ENCODE measurements around the gene IL27RA. TPM values are rescaled to one million over a fixed set of nuclear protein-coding genes. Genes with fewer than 3 reads are reported as not detected.

Gene IL27RA
- total and polyA plus RNA-seq, 10 donors: 12.8 to 28.7 (median 16.8) TPM

DNA sequence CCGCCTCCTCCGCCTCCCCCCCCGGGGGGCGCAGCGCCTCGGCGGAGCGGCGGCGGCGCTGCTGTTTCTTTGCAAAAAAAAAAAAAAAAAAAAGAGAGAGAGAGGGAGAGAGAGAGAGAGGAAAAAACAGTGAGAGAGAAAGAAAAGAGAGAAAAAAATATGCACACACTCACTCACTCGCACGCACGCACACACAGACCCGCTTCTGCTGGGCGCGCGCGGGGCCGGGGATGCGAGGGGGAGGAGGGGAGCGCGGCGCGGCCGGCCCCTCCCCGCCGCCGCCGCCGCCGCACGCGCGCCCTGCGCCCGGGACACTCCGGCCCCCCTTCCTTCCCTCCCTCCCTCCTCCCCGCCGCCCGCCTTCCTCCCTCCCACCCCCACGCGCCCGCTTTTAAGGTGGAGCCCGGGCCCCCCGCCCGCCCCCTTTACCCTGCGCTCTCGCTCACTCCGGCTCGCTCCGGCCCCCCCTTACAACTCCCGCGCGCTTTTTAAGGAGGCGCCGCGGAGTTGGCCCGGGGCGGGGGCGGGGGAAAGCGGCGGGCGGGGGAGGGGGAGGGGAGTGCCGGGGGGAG lies 59.0 kb downstream of the IL27RA start, which contains the start of gene SAMD1:
TSS of gene SAMD1 (minus strand) at position 243 of the 572 bp plus-strand sequence.
- H3K4me3 ChIP-seq: peak within 1 kb of the TSS; percentile 76 to 96 (median 85)
- H3K27ac ChIP-seq: peak within 1 kb of the TSS; percentile 93 to 99 (median 96)
- intact Hi-C loops (cut with DNase I; ENCODE audit: low total_unique reads): no loop called here
- H3K36me3 ChIP-seq: peaks cover 0 to 33% (median 6%) of the 10 kb centered on the region in 6 donors
- H3K4me1 ChIP-seq: peaks cover 0 to 38% (median 23%) of the 10 kb centered on the region in 6 donors
- peaks cover 0 to 14% (median 11%) of the 10 kb centered on the region in 8 donors for H3K9me3 ChIP-seq
- 0 to 1% (median 0%) methylated on average over 8 to 51 of the region's 65 CpGs for WGBS, 5 donors
- no peaks in the 10 kb centered on the region for H3K27me3 ChIP-seq (replicated peaks in 1 of 7)
- TF ChIP-seq POLR2AphosphoS5 (IDR thresholded peaks at IDR 0.05): no peak
- TF ChIP-seq, protein P1, sequence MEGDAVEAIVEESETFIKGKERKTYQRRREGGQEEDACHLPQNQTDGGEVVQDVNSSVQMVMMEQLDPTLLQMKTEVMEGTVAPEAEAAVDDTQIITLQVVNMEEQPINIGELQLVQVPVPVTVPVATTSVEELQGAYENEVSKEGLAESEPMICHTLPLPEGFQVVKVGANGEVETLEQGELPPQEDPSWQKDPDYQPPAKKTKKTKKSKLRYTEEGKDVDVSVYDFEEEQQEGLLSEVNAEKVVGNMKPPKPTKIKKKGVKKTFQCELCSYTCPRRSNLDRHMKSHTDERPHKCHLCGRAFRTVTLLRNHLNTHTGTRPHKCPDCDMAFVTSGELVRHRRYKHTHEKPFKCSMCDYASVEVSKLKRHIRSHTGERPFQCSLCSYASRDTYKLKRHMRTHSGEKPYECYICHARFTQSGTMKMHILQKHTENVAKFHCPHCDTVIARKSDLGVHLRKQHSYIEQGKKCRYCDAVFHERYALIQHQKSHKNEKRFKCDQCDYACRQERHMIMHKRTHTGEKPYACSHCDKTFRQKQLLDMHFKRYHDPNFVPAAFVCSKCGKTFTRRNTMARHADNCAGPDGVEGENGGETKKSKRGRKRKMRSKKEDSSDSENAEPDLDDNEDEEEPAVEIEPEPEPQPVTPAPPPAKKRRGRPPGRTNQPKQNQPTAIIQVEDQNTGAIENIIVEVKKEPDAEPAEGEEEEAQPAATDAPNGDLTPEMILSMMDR (IDR thresholded peaks at IDR 0.05 in 8 of 11, conservative IDR thresholded peaks at IDR 0.05 in 3 of 11): no peak
- TF ChIP-seq POLR2A (IDR thresholded peaks at IDR 0.05): no peak
- DNase-seq: peak; percentile 95

DNA sequence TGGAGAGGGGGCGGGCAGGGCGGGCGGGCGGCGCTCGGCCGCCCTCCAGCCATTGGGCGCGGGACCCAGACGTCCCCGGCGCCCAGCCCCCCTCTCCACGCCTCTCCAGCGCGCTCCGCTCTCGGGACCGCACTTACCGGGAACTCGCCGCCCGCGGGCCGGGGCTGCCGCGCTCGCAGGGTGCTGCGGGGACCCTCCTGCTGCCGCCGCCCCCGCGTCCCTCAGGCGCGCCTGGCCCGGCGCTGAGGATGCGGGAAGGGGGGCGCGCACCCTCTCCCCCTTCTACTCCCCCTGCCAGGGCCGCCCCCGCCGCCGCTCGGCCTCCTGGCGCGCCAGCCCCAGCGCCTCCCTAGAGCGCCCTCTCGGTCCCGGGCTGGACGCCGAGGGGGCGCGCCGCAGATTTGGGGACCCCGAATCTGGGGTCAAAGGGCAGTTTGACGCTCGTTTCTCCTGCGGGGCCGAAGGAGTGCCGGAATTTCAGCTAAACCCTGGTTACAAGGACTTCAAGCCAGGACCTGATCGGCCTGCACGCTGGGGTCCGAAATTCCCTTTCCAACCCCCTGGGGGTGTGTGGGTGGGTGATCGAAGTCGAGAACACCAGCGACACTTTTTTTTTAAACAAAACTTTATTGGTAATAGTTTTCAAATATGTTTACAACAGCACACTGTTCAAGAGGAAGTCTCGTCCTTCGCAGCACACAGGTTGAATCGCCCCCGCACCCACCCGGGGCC lies 59.7 kb downstream of the IL27RA start:
- H3K27ac ChIP-seq: peak overlapping the region; percentile 93 to 99 (median 96)
- peaks cover 0 to 14% (median 11%) of the 10 kb centered on the region in 8 donors for H3K9me3 ChIP-seq
- intact Hi-C loops (cut with DNase I; ENCODE audit: low total_unique reads): no loop called here
- TF ChIP-seq, protein P1 (IDR thresholded peaks at IDR 0.05 in 8 of 11, conservative IDR thresholded peaks at IDR 0.05 in 3 of 11): peak in 8 of 11 experiments; percentile 6 to 49 (median 30)
- TF ChIP-seq POLR2AphosphoS5 (IDR thresholded peaks at IDR 0.05) (peak; percentile 82 to 87 (median 86)), POLR2A (IDR thresholded peaks at IDR 0.05) (peak in 2 of 3 donors; percentile 65 to 84)
- no peaks in the 10 kb centered on the region for H3K27me3 ChIP-seq (replicated peaks in 1 of 7)
- 0 to 1% (median 1%) methylated on average over 16 to 59 of the region's 72 CpGs for WGBS, 5 donors
- H3K36me3 ChIP-seq: peaks cover 0 to 40% (median 7%) of the 10 kb centered on the region in 6 donors
- DNase-seq: peak; percentile 95
- H3K4me1 ChIP-seq: peaks cover 0 to 40% (median 23%) of the 10 kb centered on the region in 6 donors
- H3K4me3 ChIP-seq: peak overlapping the region; percentile 76 to 96 (median 85)

DNA sequence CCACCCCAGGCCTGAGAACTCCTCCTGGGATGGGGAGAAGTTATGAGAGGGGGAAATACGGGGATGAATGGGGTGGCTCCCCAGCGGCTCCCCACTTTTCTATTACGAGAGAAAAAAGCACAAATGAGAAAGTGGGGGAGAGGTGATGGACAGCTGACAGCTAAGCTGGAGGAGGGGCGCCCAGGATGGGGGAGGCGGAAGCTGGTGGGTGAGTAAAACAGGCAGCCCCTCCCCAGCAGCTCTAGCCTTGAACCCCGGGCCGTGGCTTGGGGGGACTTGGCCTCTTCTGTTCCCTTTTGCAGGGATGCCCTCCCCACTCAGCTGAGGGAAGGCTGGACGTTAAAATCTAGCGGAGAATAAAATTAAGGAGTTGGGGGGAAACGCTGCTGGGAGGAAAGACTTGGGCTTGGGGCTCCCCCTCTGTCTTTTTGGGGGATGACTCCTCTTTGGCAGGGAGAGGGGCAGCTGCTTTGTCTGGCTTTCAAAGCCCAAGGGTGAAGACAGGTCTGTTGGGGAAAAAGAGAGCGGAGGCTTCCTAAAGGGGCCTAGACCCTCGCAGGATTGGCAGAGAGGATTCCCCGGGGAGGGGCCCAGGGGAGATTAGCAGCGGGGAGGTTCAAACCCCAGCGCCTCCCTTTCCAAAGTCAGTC lies 60.4 kb downstream of the IL27RA start:
- Histone ChIP-seq H3K4me1 (peaks cover 0 to 40% (median 23%) of the 10 kb centered on the region in 6 donors), H3K9me3 (peaks cover 0 to 14% (median 11%) of the 10 kb centered on the region in 8 donors), H3K36me3 (peaks cover 0 to 47% (median 14%) of the 10 kb centered on the region in 6 donors), H3K27me3 (replicated peaks in 1 of 7) (no peaks in the 10 kb centered on the region), H3K4me3 (peak overlapping the region; percentile 76 to 96 (median 85)), H3K27ac (peak overlapping the region; percentile 93 to 99 (median 96))
- DNase-seq: peak; percentile 88
- 8 to 13% (median 10%) methylated on average over 15 of the region's 15 CpGs for WGBS, 5 donors
- TF ChIP-seq POLR2AphosphoS5 (IDR thresholded peaks at IDR 0.05): no peak
- no peak for TF ChIP-seq POLR2A (IDR thresholded peaks at IDR 0.05)
- TF ChIP-seq, protein P1 (IDR thresholded peaks at IDR 0.05 in 8 of 11, conservative IDR thresholded peaks at IDR 0.05 in 3 of 11): no peak
- intact Hi-C loops (cut with DNase I; ENCODE audit: low total_unique reads): no loop called here
